Calu3 (cell line): ENCODE results near the gene FAM204A. TPM values are rescaled to one million over a fixed set of nuclear protein-coding genes. Genes with fewer than 3 reads are reported as not detected.

Experiments used
- BruUV-seq: library from RNA; stranded (reverse); fragments of 400-500 nt; replicated peaks from 2 replicates; lab custom pipeline; 2021; lab: Mats Ljungman, UMichigan
- CTCF ChIA-PET: fragments of 300-600 bp; sonication (Branson Sonifier 250); formaldehyde crosslinking; loops from one replicate; lab custom pipeline; 2022; ENCODE audit warnings: antibody characterized with exemption; lab: Charles Lee
- DNase-seq: peaks from one replicate; pipeline ENCODE4 v3.0.0; 2022
- H3K27ac Mint-ChIP-seq: one replicate; pipeline ENCODE4 v1.8.0; 2022; ENCODE audit warnings: mixed read lengths; ENCODE audit not compliant: unreplicated experiment
- H3K27me3 Mint-ChIP-seq: one replicate; pipeline ENCODE4 v1.8.0; 2022; ENCODE audit warnings: mixed read lengths; ENCODE audit not compliant: unreplicated experiment
- H3K36me3 Mint-ChIP-seq: one replicate; pipeline ENCODE4 v1.8.0; 2022; ENCODE audit warnings: mild to moderate bottlenecking, moderate library complexity, mixed read lengths; ENCODE audit not compliant: insufficient read depth, unreplicated experiment
- H3K4me1 Mint-ChIP-seq: one replicate; pipeline ENCODE4 v1.8.0; 2022; ENCODE audit warnings: mild to moderate bottlenecking, low read depth, mixed read lengths; ENCODE audit not compliant: unreplicated experiment
- H3K4me3 Mint-ChIP-seq: one replicate; pipeline ENCODE4 v1.8.0; 2022; ENCODE audit warnings: mild to moderate bottlenecking, low read depth, moderate library complexity, mixed read lengths; ENCODE audit not compliant: unreplicated experiment
- H3K9me3 Mint-ChIP-seq: one replicate; pipeline ENCODE4 v1.8.0; 2022; ENCODE audit warnings: low read depth, mixed read lengths; ENCODE audit not compliant: unreplicated experiment
- CTCF ChIP-seq: fragments of 200-600 bp; IDR thresholded peaks from one replicate; pipeline ENCODE4 v1.8.0; 2022; ENCODE audit warnings: antibody characterized with exemption; ENCODE audit not compliant: unreplicated experiment
- intact Hi-C: fragments of 100-400 bp; cut with micrococcal nuclease; formaldehyde crosslinking; loops from one replicate; pipeline ENCODE4 v1.10.0; 2022; ENCODE audit not compliant: unreplicated experiment
- total RNA-seq: library from RNA; stranded (reverse); gene quantifications from 2 replicates; pipeline ENCODE4 v1.2.3, GENCODE V29; 2022

The FAM204A gene
- total RNA-seq, 1 experiment from 2014 or later, result 34.0 TPM

DNA sequence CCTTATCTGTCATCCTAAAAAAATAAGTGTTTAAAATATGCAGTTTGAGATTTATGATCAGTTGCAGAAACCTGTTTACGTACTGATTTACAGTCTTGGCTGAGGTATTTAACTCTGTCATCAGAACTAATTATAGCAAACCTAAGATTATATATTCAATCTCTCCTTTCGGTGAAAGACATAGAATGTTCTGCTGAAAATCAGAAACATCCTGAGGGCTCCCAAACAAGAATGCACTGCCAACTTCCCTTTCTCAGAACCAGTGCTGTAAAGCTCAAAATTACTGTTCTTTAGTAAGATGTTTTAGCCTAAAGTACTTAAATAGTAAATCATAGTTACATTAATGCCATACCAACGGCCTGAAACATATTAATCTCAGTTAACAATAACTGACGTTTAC, 34.3 kb downstream of the FAM204A start:
- no TSS peak for BruUV-seq
- TF ChIP-seq CTCF, result no peak
- H3K27ac Mint-ChIP-seq, result no peak overlapping the region
- no peaks in the 10 kb centered on the region for H3K9me3 Mint-ChIP-seq
- DNase-seq, result no peak
- no peaks in the 10 kb centered on the region for H3K4me1 Mint-ChIP-seq
- H3K27me3 Mint-ChIP-seq, result no peaks in the 10 kb centered on the region
- H3K4me3 Mint-ChIP-seq, result no peak overlapping the region
- H3K36me3 Mint-ChIP-seq, result no peaks in the 10 kb centered on the region
- CTCF ChIA-PET, result no interaction called here
- intact Hi-C loops, result no loop called here

- H3K36me3 Mint-ChIP-seq, result no peaks in the 10 kb centered on the region
- no peaks in the 10 kb centered on the region for H3K4me1 Mint-ChIP-seq
- BruUV-seq, result no TSS peak
- no peaks in the 10 kb centered on the region for H3K27me3 Mint-ChIP-seq
- CTCF ChIA-PET, result no interaction called here
- DNase-seq, result no peak
- intact Hi-C loops, result no loop called here
- TF ChIP-seq CTCF, result no peak
- H3K27ac Mint-ChIP-seq, result no peak overlapping the region
- no peak overlapping the region for H3K4me3 Mint-ChIP-seq
- no peaks in the 10 kb centered on the region for H3K9me3 Mint-ChIP-seq
These were observed 34.9 kb downstream of the FAM204A start for GRCh38 chr10:118307220-118307619.

DNA sequence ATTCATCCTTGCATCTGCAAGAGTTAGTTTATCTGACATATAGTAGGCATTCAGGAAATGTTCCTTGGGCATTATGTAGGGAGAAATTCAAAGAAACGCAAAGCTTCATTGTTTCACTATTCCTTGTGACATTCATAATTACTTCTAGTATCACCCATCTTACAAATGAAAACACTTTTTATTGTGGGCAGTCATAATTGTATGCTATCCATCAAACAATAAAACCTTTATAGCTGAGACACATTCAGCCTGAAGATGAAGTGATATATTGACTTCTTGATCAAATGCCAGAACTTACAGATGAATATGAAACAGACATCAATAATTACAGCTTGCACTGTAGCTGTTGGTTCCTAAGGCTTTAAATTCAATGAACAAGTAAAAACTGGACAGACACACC, 36.4 kb downstream of the FAM204A start:
- no peak for DNase-seq
- BruUV-seq, result no TSS peak
- Mint-ChIP-seq H3K9me3 (no peaks in the 10 kb centered on the region), H3K36me3 (no peaks in the 10 kb centered on the region), H3K27ac (no peak overlapping the region), H3K4me3 (no peak overlapping the region), H3K27me3 (no peaks in the 10 kb centered on the region), H3K4me1 (no peaks in the 10 kb centered on the region)
- TF ChIP-seq CTCF, result no peak
- intact Hi-C loops, result no loop called here
- CTCF ChIA-PET, result no interaction called here

- Mint-ChIP-seq H3K27me3 (no peaks in the 10 kb centered on the region), H3K4me3 (no peak overlapping the region), H3K36me3 (no peaks in the 10 kb centered on the region), H3K9me3 (no peaks in the 10 kb centered on the region), H3K27ac (no peak overlapping the region), H3K4me1 (no peaks in the 10 kb centered on the region)
- CTCF ChIA-PET, result no interaction called here
- no peak for DNase-seq
- BruUV-seq, result no TSS peak
- no peak for TF ChIP-seq CTCF
- intact Hi-C loops, result no loop called here
These were observed 37.6 kb downstream of the FAM204A start for GRCh38 chr10:118304521-118304920.
